Fibroblast of pulmonary artery (primary cell): ENCODE data around the gene TIMP3.

ENCODE experiments used
- DNase-seq: peaks from one replicate; pipeline ENCODE4 v3.0.0-alpha.2; 2010; ENCODE audit warnings: low read depth
- H3K4me3 ChIP-seq: replicated peaks from 2 replicates; pipeline ENCODE4 v1.5.1; 2011; ENCODE audit warnings: low read depth, mild to moderate bottlenecking, control low read depth, low read length, moderate library complexity
- TF ChIP-seq, protein P1 (sequence below): IDR thresholded peaks from 2 replicates; pipeline ENCODE4 v1.5.1; 2011; ENCODE audit warnings: mild to moderate bottlenecking, control low read depth, low read length, inconsistent platforms; ENCODE audit errors: missing control alignments

Gene TIMP3

DNA sequence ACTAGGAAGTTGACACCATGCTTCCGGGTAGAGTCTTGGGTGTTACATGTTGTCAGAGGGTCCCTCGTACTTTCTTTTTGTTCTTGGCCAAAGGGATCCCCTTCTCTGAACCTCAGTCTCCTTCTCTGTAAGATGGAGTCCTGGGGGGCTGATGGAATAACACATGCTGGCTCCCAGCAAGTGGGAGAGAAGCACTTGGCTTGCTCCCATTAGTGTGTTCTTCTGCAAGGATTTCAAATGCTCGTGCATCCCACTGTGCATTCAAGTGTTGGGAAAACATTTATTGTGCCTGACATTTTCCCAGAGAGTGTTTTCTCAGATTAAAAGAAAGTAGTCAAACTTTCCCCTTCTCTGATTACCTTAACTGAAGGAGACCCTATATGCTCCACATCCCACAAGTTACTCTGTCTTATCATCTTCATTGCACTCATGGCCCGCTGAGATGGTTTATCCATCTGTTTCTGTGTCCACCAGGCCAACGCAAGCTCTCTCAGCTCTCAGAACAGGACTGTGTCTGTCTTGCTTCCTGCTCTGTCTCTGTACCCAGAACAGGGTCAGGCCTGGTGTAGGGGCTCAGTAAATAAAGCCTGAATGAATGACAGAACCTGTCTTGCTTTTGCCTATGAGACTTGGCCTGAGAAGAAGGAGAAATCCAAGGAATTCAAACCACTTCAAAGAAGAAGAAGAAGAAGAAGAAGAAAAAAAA, 16.0 kb upstream of the TIMP3 start:
- H3K4me3 ChIP-seq: no peak overlapping the region
- no peak for DNase-seq
- TF ChIP-seq, protein P1, sequence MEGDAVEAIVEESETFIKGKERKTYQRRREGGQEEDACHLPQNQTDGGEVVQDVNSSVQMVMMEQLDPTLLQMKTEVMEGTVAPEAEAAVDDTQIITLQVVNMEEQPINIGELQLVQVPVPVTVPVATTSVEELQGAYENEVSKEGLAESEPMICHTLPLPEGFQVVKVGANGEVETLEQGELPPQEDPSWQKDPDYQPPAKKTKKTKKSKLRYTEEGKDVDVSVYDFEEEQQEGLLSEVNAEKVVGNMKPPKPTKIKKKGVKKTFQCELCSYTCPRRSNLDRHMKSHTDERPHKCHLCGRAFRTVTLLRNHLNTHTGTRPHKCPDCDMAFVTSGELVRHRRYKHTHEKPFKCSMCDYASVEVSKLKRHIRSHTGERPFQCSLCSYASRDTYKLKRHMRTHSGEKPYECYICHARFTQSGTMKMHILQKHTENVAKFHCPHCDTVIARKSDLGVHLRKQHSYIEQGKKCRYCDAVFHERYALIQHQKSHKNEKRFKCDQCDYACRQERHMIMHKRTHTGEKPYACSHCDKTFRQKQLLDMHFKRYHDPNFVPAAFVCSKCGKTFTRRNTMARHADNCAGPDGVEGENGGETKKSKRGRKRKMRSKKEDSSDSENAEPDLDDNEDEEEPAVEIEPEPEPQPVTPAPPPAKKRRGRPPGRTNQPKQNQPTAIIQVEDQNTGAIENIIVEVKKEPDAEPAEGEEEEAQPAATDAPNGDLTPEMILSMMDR: no peak

DNA sequence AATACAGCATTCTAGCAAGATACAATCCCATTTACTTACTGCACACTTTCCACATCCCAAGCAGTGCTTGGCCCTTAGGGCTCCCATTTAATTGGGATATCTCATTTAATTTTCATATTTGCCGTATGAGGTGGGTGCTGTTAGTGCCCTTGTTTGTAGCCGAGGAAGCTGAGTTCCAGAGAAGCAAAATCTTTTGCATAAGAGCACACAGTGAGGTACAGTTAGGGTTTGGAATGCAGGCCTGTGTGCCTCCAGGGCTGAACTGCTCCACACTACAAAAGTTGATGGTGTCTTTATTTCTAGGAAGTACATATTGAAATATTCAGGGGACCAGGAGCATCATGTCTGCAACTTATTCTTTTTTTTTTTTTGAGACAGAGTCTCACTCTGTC, 15.5 kb upstream of the TIMP3 start:
- TF ChIP-seq, protein P1: no peak
- no peak overlapping the region for H3K4me3 ChIP-seq
- DNase-seq: no peak

DNA sequence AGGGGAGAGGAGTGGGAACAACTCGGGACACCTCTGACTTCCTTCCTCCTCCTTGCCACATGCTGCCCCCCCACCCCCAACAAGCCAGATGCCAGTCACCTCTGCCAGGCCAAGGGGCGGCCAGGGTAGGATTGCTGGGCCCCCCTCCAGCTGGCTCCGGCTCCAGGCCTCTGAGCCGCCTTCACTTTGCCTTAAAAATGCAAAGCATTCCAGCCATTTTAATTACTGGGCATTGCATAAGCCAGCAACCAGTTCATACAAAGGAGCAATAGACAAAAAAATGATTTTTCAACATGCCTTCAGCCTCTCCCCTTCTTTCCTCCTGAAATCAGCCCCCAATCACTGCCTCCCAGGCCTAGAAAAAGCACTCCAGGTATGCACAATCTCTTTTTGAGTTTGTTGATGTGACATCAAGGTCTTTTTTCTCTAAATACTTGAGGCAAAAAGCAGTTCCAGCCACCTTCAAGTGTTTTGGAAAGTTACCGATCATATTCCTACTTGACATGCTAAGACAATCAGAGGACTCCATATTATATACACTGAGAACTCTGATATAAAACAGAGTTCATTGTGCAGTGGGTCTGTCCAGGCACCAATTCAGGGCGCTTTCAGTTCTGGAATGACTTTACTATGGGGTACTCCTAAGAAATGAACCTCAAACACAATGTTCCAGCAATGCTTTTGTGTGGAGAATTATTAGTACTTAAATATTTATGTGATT, 12.4 kb upstream of the TIMP3 start:
- TF ChIP-seq, protein P1: no peak
- H3K4me3 ChIP-seq: no peak overlapping the region
- peak; percentile 51 for DNase-seq

DNA sequence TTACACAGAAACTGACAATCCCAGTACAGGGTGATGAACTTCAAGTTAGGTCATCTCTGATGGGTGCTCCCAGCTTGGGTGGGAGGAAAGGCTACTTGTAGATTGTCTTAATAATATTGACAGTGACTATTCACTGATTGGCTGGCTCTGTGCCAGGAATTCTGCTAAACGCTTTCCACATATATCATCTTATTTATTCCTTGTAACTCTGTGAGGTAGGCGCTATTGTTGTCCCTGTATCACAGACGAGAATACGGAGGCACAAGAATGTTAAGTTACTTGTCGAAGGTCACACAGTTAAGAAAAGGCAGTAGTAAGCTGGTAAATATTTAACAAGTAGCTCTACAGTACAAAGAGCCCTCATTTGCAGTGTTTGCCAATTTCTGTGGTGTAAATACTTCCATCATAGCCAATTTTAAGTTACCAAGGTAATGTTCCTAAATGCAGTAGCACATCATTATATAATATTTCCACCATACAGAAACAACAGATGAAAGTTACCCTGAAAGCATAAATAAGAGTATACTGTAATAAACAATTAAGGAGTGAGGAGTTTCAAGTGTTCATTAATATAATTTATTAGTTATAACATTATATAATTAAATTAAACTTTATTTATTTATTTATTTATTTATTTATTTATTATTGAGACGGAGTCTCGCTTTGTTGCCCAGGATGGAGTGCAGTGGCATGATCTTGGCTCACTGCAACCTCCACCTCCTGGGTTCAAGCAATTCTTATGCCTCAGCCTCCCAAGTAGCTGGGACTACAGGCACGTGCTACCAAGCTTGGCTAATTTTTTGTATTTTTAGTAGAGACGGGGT, 11.5 kb upstream of the TIMP3 start:
- no peak overlapping the region for H3K4me3 ChIP-seq
- DNase-seq: no peak
- TF ChIP-seq, protein P1: no peak

DNA sequence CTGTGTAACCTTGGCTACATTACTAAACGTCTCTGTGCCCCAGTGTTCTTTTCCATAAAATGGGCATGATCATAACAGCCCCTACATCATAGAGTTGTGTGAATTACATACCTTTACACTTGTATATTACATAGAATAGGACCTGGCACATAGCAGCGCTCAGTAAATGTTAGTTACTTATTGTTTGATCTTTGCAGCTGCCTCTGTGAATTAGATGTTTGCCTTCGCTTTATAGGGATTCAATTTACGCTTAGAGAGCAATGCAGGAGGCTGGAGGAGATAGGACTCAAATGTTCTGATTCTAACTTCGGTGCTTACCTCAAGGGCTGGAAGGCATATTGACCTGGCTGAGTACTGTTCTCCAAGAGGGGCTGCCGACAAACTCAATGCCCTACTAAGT, 10.4 kb upstream of the TIMP3 start:
- TF ChIP-seq, protein P1: no peak
- no peak overlapping the region for H3K4me3 ChIP-seq
- no peak for DNase-seq

DNA sequence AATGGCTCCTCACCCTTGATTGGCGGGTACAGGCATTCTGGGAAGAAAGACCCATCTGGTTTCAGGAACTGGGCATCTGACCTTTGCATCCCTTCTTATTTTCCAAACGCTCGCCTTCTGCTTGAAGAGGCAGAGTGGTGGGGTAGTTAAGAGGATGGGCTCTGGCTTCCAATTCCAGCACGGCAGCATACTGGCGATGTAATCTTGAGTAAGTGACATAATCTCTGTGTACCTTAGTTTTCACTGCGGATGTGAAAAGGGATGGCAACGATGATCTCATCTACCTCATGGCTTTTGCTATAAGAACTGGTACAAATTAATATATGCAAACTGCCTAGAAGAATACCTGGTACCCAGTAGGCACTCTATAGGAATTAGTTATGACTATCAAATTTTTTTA, 10.0 kb upstream of the TIMP3 start:
- no peak for DNase-seq
- H3K4me3 ChIP-seq: no peak overlapping the region
- TF ChIP-seq, protein P1: no peak
